NCI-H446 treated with DMSO at 0.1 percent for 48 hours (cell line): ENCODE measurements around the gene GPR146.
A peak's percentile ranks its signal among the peaks of the same experiment; 100 is the strongest.

Source experiments
- DNase-seq: peaks from one replicate; lab custom pipeline; 2025; lab: John Stamatoyannopoulos, UW

GPR146 gene

GRCh38 chr7:1043552-1044188 is 676 bp upstream of the GPR146 start:
- no peak for DNase-seq

- DNase-seq: no peak
Observed at GRCh38 chr7:1045069-1046063, 1.0 kb downstream of the GPR146 start.

GRCh38 chr7:1046722-1047679 is 2.7 kb downstream of the GPR146 start:
- no peak for DNase-seq

GRCh38 chr7:1049006-1049741 is 4.8 kb downstream of the GPR146 start:
- no peak for DNase-seq

- DNase-seq: no peak
Observed at GRCh38 chr7:1049801-1050200, 5.5 kb downstream of the GPR146 start.

GRCh38 chr7:1050254-1050906 is 6.0 kb downstream of the GPR146 start:
- DNase-seq: no peak

GRCh38 chr7:1050956-1051690 is 6.8 kb downstream of the GPR146 start:
- DNase-seq: no peak

GRCh38 chr7:1052031-1052818 is 7.9 kb downstream of the GPR146 start:
- peak; percentile 50 for DNase-seq

GRCh38 chr7:1053002-1053411 is 8.7 kb downstream of the GPR146 start:
- no peak for DNase-seq

GRCh38 chr7:1053816-1054370 is 9.5 kb downstream of the GPR146 start:
- no peak for DNase-seq

- no peak for DNase-seq
Observed at GRCh38 chr7:1054438-1054837, 10.1 kb downstream of the GPR146 start.

- DNase-seq: peak; percentile 10
Observed at GRCh38 chr7:1054861-1055450, 10.6 kb downstream of the GPR146 start.

GRCh38 chr7:1055491-1055955 is 11.2 kb downstream of the GPR146 start:
- DNase-seq: no peak

- DNase-seq: no peak
Observed at GRCh38 chr7:1055956-1056784, 11.8 kb downstream of the GPR146 start.

GRCh38 chr7:1056785-1057410 is 12.6 kb downstream of the GPR146 start:
- no peak for DNase-seq

GRCh38 chr7:1057416-1058291 is 13.3 kb downstream of the GPR146 start:
- no peak for DNase-seq
